Skeletal muscle tissue (tissue), 4 donors: ENCODE measurements around the gene STKLD1. TPM values are rescaled to one million over a fixed set of nuclear protein-coding genes. Genes with fewer than 3 reads are reported as not detected.

ENCODE experiments used
- H3K27ac ChIP-seq: one replicate; pipeline ENCODE4 v1.7.0; 2013; ENCODE audit warnings: mild to moderate bottlenecking, low read depth, low read length, inconsistent platforms
- H3K27me3 ChIP-seq, 3 donors: one replicate each; pipeline ENCODE4 v1.7.0; 2013; ENCODE audit warnings: low read length in 3 of 3; ENCODE audit not compliant: control insufficient read depth in 3 of 3, insufficient read depth in 3 of 3
- H3K36me3 ChIP-seq, 3 donors: one replicate each; pipeline ENCODE4 v1.7.0; 2013; ENCODE audit warnings: low read length in 3 of 3; ENCODE audit not compliant: control insufficient read depth in 3 of 3, insufficient read depth in 3 of 3
- H3K4me1 ChIP-seq, 3 donors: one replicate each; pipeline ENCODE4 v1.7.0; 2013; ENCODE audit warnings: low read length in 3 of 3, mild to moderate bottlenecking in 3 of 3; ENCODE audit not compliant: control insufficient read depth in 3 of 3, insufficient read depth in 3 of 3
- H3K4me3 ChIP-seq, 3 donors: one replicate each; pipeline ENCODE4 v1.7.0; 2013; ENCODE audit warnings: low read length in 3 of 3
- H3K9ac ChIP-seq, 3 donors: one replicate each; pipeline ENCODE4 v1.7.0; 2013; ENCODE audit warnings: low read length in 3 of 3, mild to moderate bottlenecking in 3 of 3, moderate library complexity in 2 of 3, low read depth in 1 of 3
- H3K9me3 ChIP-seq, 3 donors: one replicate each; pipeline ENCODE4 v1.7.0; 2013; ENCODE audit warnings: low read length in 3 of 3; ENCODE audit not compliant: control insufficient read depth in 3 of 3
- total RNA-seq: library from RNA; depleted of rRNA; stranded (reverse); fragments of >200 nt; gene quantifications from one replicate; pipeline ENCODE4 v1.2.3, GENCODE V29; 2014
- donor health status: Osteomylitis.

STKLD1 gene
- total RNA-seq, 1 donor from 2014 or later = 1.0 TPM

GRCh38 chr9:133429641-133430161, 53.5 kb downstream of the STKLD1 start:
- peaks cover 0 to 7% (median 5%) of the 10 kb centered on the region in 3 donors for H3K36me3 ChIP-seq
- H3K4me1 ChIP-seq = peaks cover 8 to 15% (median 14%) of the 10 kb centered on the region in 3 donors
- no peaks in the 10 kb centered on the region for H3K9me3 ChIP-seq
- no peak overlapping the region for H3K4me3 ChIP-seq
- peaks cover 6 to 14% (median 11%) of the 10 kb centered on the region in 3 donors for H3K27me3 ChIP-seq
- H3K9ac ChIP-seq = no peak overlapping the region
- no peak overlapping the region for H3K27ac ChIP-seq

- Histone ChIP-seq H3K4me3 (no peak overlapping the region), H3K9ac (no peak overlapping the region), H3K36me3 (peaks cover 0 to 7% (median 5%) of the 10 kb centered on the region in 3 donors), H3K27me3 (peaks cover 6 to 14% (median 11%) of the 10 kb centered on the region in 3 donors), H3K9me3 (no peaks in the 10 kb centered on the region), H3K27ac (no peak overlapping the region), H3K4me1 (peaks cover 5 to 10% (median 10%) of the 10 kb centered on the region in 3 donors)
These were observed 54.1 kb downstream of the STKLD1 start for GRCh38 chr9:133430244-133430643.

GRCh38 chr9:133433351-133433843, 57.2 kb downstream of the STKLD1 start:
- H3K36me3 ChIP-seq = peaks cover 0 to 2% (median 0%) of the 10 kb centered on the region in 3 donors
- no peak overlapping the region for H3K27ac ChIP-seq
- H3K4me3 ChIP-seq = no peak overlapping the region
- no peaks in the 10 kb centered on the region for H3K9me3 ChIP-seq
- no peaks in the 10 kb centered on the region for H3K27me3 ChIP-seq
- H3K9ac ChIP-seq = no peak overlapping the region
- no peaks in the 10 kb centered on the region for H3K4me1 ChIP-seq

DNA sequence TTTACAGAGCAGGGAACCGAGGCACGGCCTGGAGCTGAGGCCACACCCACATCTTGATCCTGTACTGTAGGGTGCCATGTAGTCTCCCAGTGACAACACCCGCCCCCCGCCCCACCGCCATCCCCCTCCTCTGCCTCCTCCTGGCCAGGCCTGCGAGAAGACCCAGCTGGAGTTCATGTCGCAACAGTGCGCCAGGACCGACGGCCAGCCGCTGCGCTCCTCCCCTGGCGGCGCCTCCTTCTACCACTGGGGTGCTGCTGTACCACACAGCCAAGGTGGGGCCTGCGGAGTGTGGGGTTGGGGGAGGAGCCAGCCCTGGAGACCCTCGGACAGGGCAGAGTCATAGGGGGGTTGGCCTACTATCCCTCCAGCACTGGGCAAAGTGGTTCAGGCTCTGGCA, 60.5 kb downstream of the STKLD1 start:
- Histone ChIP-seq H3K4me1 (no peaks in the 10 kb centered on the region), H3K9ac (no peak overlapping the region), H3K27ac (no peak overlapping the region), H3K9me3 (no peaks in the 10 kb centered on the region), H3K4me3 (no peak overlapping the region), H3K27me3 (no peaks in the 10 kb centered on the region), H3K36me3 (peaks cover 2 to 9% (median 4%) of the 10 kb centered on the region in 3 donors)

DNA sequence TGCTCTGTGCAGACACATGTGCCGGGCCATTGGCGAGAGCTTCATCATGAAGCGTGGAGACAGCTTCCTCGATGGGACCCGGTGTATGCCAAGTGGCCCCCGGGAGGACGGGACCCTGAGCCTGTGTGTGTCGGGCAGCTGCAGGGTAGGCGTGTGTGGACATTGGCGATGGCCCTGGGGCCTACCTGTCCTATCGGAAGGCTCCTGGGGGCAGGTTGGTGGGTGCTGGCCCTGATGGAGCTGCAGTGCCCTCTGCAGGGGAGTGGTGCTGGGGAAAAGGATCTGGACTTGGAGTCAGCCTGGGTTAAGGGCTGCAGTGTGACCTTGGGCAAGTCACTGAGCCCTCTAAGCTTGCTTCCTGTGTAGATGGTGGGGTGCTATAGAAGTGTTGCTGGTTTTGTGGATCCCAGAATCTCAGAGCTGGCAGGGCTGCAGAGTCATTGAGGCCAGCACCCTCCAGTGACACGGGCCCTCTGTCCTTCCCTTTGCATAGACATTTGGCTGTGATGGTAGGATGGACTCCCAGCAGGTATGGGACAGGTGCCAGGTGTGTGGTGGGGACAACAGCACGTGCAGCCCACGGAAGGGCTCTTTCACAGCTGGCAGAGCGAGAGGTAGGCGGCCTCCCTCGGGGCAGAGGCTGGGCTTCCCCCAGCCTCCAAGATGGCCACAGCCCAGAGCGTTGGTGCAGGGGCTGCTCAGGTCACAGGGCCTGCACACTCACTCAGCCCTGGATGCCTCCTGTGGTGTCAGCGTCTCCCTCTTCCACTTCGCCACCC, 61.8 kb downstream of the STKLD1 start:
- no peak overlapping the region for H3K27ac ChIP-seq
- peaks cover 2 to 9% (median 4%) of the 10 kb centered on the region in 3 donors for H3K36me3 ChIP-seq
- no peaks in the 10 kb centered on the region for H3K4me1 ChIP-seq
- H3K9ac ChIP-seq = no peak overlapping the region
- no peak overlapping the region for H3K4me3 ChIP-seq
- no peaks in the 10 kb centered on the region for H3K9me3 ChIP-seq
- H3K27me3 ChIP-seq = no peaks in the 10 kb centered on the region

DNA sequence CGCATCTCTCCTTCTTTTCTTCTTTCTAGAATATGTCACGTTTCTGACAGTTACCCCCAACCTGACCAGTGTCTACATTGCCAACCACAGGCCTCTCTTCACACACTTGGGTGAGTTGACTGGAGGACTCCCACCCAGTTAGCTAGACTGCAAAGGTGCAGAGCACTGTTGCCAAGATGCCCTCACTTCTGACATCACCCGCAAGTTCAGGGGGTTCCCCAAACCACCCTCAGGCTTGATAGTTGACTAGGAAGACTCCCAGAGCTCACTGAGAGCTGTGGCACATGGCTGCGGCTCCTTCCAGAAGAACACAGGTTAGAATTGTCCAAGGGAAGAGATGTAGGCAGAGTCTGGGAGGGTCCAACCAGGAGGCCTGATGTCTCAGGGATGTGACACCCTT, 63.2 kb downstream of the STKLD1 start:
- Histone ChIP-seq H3K27ac (no peak overlapping the region), H3K9me3 (no peaks in the 10 kb centered on the region), H3K27me3 (no peaks in the 10 kb centered on the region), H3K4me1 (no peaks in the 10 kb centered on the region), H3K4me3 (no peak overlapping the region), H3K36me3 (peaks cover 2 to 9% (median 6%) of the 10 kb centered on the region in 3 donors), H3K9ac (no peak overlapping the region)

GRCh38 chr9:133440874-133441273, 64.7 kb downstream of the STKLD1 start:
- Histone ChIP-seq H3K9ac (no peak overlapping the region), H3K4me1 (no peaks in the 10 kb centered on the region), H3K27me3 (no peaks in the 10 kb centered on the region), H3K4me3 (no peak overlapping the region), H3K9me3 (no peaks in the 10 kb centered on the region), H3K36me3 (peaks cover 2 to 9% (median 6%) of the 10 kb centered on the region in 3 donors), H3K27ac (no peak overlapping the region)

DNA sequence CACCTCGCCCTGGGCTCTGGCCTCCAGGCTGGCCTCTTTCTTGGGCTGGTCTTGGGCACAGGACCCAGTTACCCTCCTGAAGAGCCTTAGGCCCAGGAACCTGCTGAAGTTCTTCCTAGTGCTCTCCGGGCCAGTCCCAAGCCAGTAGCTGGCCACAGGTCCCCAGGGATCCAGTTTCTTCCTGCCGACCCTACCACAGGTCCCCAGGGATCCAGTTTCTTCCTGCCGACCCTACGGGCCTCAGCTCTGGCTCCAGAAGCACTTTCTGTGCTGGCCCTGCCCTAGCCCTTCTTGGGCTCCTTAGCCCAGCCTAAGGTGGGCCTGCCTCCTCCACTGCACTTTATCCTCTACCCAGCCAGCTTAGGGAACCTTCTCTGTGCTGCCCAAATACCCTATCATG, 65.4 kb downstream of the STKLD1 start:
- Histone ChIP-seq H3K27ac (no peak overlapping the region), H3K9me3 (no peaks in the 10 kb centered on the region), H3K9ac (no peak overlapping the region), H3K4me3 (no peak overlapping the region), H3K36me3 (peaks cover 2 to 9% (median 6%) of the 10 kb centered on the region in 3 donors), H3K27me3 (no peaks in the 10 kb centered on the region), H3K4me1 (no peaks in the 10 kb centered on the region)

DNA sequence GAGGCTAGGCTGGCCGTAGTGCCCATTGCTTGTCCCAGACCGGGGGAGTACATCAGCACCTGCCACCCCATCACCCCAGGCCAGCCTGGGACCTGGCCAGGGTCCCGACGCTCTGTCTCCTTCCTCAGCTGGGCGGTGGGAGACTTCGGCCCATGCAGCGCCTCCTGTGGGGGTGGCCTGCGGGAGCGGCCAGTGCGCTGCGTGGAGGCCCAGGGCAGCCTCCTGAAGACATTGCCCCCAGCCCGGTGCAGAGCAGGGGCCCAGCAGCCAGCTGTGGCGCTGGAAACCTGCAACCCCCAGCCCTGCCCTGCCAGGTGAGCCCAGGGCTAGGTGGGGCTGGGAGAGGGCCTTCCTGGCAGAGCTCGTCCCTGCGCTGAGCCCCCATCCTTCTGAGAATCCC, 67.1 kb downstream of the STKLD1 start:
- no peaks in the 10 kb centered on the region for H3K9me3 ChIP-seq
- no peak overlapping the region for H3K9ac ChIP-seq
- H3K36me3 ChIP-seq = peaks cover 2 to 9% (median 4%) of the 10 kb centered on the region in 3 donors
- H3K4me1 ChIP-seq = no peaks in the 10 kb centered on the region
- H3K27ac ChIP-seq = no peak overlapping the region
- no peaks in the 10 kb centered on the region for H3K27me3 ChIP-seq
- no peak overlapping the region for H3K4me3 ChIP-seq

- Histone ChIP-seq H3K4me1 (no peaks in the 10 kb centered on the region), H3K27me3 (no peaks in the 10 kb centered on the region), H3K9me3 (no peaks in the 10 kb centered on the region), H3K4me3 (no peak overlapping the region), H3K36me3 (peaks cover 2 to 9% (median 4%) of the 10 kb centered on the region in 3 donors), H3K9ac (no peak overlapping the region), H3K27ac (no peak overlapping the region)
These were observed 67.8 kb downstream of the STKLD1 start for GRCh38 chr9:133443982-133444381.
